Measurements from ENCODE around the gene MYL5.

The MYL5 gene

GRCh38 chr4:675036-675882, 917 bp downstream of the MYL5 start:
- DNase-seq = no peak

DNA sequence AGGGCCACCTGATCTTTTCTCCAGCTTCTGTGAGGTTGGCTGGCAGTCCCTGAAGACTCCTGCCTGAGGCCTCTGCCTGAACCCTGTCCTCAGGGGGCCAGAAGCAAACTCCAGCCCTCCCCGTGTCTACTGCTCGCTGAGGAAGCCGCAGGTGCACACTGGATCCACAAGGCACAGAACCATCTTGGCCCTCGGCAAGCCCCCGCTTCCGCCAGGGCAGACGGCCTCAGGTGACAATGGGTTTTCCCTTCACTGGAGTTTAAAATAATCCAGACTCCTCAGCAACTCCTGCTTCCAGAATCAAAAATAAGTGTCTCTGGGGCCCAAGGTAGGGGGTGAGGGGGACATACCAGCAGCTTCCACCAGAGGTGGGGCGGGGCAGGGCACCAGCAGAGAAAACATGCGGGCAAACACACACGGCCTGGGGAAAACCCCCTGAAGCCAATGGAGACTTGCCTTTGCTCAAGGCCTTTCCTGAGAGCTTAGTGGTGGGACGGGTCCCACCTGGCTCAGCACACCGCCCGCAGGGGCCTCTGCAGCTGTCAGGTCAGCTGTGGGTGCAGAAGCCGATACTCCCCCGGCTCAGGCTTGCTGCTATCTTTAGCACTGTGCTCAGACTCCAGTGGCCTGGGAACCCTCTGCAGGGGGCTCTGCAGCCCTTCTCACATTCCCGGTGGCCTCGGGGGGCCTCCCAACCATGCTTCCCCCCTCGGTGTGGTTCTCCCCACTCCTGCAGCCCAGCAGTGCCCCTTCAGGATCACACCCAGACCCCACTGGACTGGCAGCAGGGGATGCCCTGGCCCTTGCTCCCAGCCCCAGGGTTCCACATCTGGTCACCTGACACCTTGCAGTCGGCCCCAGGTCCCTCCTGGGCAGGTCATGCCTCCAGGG, 1.9 kb downstream of the MYL5 start:
- no peak for DNase-seq

DNA sequence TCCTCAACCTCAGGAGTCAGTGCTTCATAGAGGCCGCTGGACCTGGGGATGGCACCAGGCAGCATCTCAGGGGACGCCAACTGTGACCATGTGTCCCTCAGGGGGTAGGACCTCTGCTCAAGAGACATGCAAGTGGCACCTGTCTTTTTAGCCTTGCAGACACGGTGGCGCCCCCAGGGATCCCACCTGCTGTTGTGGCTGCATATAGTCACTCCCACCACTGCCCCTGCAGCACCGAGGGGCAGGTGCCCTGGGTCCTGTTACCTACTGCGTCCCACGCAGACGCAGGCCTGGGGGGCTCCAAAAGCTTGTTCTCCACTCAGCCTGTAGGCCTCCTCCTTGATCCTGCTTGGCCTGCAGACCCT, 2.5 kb downstream of the MYL5 start:
- DNase-seq = no peak

DNA sequence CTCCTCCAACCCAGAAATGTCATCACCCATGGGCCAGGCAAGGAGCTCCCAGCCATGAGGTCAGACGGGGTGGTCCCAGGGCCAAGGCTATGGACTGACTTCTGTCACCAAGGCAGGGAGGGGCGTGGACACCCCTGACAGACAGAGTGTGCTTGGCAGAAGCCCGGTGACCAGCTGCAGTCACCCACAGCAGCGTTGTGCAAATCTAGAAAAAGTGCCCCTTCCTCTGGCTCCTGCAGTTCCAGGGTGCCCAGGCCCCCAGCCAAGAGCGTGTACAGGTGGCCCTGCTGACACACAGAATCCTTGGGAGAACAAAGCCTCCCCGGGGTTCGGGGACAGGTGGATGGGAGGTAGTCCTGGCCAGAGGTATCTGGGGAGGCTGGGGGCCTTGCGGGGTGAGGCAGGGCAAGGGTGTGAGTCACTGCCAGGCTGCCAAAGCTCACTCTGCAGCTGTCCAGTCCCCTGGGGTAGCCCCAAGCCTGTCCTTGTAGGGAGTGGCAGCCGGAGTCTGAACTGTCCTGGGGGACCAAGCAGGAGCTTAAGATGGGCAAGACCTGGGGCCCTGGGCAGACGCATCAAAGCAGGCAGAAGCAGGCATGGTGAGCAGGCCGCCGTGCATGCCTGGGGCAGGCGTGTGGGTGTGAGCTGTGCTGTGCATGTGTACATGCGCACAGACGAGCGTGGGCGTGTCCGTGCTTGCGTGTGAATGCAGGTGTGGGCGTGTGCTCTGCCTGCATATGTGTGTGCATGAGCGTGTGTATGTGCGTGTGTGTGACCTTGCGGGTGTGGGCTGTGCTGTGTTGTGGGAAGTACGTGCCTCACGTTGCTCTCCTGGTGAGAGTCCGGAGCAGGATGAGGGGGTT, 3.3 kb downstream of the MYL5 start:
- DNase-seq = peak; percentile 37

GRCh38 chr4:678331-679103, 4.2 kb downstream of the MYL5 start:
- DNase-seq = no peak

- no peak for DNase-seq
Observed at GRCh38 chr4:679104-679481, 4.8 kb downstream of the MYL5 start.

DNA sequence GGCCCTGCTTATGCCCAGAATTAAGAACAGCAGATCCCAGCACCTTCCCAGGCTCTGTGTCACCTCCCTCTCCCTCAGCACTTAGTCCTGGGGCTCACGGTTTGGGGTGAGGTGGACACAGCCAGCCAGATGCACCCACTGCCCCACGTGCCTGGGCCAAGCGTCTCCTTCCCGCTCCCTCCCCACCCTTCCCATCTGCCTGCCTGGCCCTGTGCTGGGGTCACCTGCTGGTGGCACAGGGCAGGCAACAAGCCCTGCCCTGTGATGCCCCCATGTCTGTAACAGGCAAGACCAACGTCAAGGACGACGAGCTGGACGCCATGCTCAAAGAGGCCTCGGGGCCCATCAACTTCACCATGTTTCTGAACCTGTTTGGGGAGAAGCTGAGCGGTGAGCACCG, 5.3 kb downstream of the MYL5 start:
- DNase-seq = no peak

- DNase-seq = no peak
Observed at GRCh38 chr4:680091-680490, 5.7 kb downstream of the MYL5 start.

- DNase-seq = no peak
Observed at GRCh38 chr4:680551-680927, 6.2 kb downstream of the MYL5 start.

- peak; percentile 47 for DNase-seq
Observed at GRCh38 chr4:680928-681645, 6.7 kb downstream of the MYL5 start.

GRCh38 chr4:681736-682451, 7.6 kb downstream of the MYL5 start:
- peak; percentile 18 for DNase-seq

DNA sequence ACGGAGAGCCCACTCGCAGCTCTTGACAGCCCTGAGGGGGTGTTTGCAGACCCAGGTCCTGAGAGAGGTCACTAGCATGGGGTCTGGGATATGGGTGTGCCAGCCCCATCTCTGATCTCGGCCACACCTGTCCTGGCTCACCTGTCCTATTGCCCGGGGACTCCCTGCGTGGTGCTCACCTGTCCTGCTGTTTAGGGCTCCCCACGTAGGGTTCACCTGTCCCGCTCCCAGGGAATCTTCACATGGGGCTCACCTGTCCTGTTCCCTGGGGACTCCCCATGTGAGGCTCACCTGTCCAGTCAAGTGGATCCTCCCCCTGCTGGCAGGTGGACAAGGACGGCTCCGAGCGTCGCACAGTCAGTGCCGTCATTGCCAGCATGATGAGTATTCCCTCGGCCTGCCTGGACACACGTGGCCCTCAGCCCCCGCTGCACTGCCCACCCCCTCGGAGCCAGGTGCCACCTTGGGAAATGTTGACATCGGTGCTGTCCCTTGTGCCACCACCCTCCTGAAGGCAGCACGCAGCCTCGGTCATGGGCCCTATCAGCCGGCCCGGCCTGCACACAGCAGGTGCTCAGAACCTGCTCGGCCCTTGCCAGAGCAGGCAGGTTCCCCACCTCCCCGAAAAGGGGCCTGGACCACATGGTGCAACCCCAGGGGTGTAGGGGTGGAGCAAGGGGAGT, 8.3 kb downstream of the MYL5 start:
- DNase-seq = no peak

DNA sequence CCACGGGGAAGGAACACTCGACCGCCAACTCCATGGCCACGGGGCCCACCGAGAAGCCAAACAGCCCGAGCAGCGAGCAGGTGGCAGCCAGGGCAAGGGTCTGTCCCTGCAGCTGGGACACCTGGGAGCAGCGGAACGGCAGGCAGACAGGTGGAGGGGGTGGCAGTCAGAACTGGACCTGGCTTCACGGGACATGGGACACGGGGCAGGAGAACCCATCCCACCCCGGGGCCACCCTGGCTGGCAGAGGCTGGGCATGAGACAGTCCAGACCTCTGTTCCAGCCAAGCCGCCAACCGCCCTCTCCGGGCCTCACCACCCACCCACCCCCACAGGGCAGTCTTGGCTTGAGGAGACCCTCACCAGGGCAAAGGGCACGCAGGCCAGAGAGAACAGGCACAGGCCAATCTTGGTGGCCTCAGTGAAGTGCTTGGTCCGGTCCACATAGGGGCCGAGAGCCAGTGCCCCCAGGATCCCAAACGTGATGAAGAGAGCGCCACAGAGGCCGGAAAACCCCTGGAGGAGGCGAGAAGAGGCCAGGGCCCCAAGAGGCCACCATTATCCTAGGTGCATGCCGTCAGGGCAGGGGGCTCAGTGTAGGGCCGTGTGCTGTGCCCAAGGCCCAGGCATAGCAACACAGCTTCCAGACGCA, 9.0 kb downstream of the MYL5 start:
- DNase-seq = no peak

DNA sequence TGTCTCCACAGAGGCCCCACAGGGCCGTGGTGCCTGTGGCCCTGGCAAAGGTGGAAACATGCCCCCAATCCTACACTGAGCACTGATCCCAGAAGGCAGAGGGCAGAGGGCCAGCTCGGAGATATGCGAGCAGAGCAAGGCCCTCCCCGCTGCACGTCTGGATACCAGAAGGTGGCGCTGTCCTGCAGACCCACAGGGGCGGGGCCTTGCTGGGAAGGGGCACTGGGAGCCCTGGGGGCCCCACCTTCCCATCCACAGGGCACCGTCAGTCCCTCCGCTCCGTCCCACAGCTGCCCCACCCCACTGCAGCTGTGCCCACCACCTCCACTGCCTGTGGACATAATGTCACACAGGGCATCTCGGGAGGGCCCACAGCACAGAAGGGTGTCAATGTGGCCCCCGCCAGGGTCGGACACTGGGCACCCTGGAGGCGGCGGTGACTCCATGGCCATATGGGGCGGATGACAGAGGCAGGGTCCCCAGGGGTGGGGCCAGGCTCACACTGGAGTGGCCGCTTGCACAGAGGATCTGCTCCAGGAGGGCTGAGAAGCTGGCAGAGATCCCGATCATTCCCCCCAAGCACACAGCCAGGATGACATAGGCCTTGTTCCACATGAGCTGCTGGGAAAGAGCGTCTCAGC, 9.8 kb downstream of the MYL5 start:
- no peak for DNase-seq

GRCh38 chr4:684623-685327, 10.4 kb downstream of the MYL5 start:
- DNase-seq = no peak

DNA sequence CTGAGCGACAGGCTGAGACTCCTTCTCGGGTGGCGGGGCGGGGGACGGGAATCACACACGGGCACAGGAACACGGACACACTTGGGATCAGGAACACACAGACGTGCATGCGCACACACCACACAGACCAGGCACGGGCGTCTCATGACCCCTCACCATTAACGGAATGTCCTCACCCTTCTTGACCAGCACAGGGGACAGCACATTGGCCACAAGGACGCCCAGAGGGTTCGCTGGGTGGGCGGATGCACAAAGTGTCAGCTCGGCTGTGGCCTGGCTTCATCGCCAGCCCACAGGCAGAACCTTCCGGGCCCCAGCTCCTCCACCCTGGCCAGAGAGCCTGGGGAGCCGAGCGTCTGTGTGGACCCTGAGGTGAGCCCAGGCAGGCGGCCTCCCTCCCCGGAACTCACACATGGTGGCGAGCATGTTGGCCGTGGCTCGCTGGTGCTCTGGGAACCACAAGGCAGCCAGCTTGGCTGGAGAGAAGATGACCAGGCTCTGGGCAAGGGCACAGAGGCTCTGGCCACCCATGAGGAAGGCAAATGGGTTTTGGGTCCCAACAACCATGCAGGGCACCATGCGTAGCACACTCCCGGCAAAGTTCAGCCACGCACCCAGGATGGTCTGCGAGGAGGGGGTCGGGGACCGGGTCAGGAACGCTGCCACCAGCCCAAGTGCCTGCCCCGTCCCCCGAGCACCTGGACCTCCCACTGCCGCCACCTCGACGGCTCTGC, 11.5 kb downstream of the MYL5 start:
- DNase-seq = no peak

DNA sequence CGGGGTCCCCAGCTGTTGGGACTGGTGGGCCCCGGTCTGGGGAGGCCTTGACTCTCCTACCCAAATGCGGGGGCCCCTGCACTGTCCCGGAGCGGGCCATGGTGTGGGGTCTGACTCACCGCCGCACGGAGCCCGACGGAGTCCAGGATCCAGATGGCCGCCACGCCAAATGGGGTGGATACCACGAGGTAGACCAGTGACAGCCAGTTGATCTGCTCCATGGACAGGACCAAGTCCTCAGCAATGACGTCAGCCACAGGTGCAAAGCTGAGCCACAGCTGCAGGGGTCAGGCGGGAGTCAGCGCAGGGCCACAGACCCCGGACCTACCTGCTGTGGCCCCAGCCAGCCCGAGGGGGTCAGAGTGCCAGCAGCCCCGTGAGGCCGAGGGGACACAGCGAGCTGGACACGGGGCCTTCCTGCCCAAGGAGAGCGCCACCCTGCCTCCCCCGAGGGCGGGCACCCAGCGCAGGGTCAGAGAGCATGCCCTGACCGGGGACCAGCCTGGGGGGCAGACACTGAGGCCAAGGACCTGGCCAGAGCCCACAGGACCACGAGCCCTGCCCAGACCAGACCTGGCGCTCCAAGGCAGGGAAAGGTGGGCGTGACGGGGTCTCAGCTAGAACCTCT, 12.2 kb downstream of the MYL5 start:
- no peak for DNase-seq
